Activated CD4-positive, alpha-beta T cell treated with anti-CD3 and anti-CD28 coated beads for 1 hour (primary cell): ENCODE data around the gene TMEM218.
"Not testable (repeated sequence)": the region's sequence is repeated elsewhere in the genome, so short reads cannot be mapped to it uniquely, and the experiment has no call there.

ENCODE experiments used
- DNase-seq: peaks from one replicate; pipeline ENCODE4 v3.0.0-alpha.2; 2020

TMEM218 gene

GRCh38 chr11:125074511-125075241 is 36.8 kb downstream of the TMEM218 start:
- DNase-seq, result no peak

DNA sequence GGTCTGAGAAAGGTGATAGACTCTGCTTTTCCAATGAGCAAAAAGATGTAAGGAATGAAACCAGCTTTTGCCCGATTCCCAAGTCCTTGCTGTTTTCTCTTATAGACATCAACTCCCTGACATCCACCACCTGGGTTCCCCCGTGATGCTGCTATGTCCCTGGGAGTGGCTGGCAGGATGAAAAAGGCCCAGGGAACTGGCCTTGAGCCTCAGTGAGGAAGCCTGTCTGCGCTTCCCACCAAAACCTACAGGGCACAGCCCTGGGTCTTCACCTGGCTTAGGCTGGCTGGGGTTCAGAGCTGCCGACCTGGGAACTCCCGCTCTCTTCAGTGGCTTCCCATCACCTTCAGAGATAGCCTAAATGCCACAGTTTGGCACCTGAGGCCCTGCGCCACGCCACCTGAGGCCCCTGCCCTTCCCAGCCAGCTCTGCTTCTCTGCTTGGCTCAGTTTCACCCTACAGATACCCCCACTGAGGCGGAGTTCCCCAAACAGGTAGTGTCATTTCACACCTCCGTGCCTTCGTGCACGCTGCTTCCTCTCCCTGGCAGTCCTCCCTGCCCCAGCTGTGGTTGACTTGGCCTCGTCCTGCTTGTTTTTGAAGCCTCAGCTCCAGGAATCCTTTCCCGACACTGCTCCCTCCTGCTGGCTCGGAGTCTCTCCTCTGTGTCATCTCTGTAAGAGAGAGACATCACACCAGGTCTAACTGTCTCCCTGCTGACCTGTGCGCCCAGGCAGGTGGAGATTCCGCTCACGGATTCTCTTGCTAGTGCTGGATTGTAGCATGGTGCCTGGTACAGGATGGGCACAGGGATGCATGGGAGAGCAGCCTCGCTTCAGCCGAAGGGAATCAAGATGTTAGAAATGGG is 37.6 kb downstream of the TMEM218 start:
- DNase-seq, result no peak

GRCh38 chr11:125072961-125073590 is 38.4 kb downstream of the TMEM218 start:
- DNase-seq, result no peak

DNA sequence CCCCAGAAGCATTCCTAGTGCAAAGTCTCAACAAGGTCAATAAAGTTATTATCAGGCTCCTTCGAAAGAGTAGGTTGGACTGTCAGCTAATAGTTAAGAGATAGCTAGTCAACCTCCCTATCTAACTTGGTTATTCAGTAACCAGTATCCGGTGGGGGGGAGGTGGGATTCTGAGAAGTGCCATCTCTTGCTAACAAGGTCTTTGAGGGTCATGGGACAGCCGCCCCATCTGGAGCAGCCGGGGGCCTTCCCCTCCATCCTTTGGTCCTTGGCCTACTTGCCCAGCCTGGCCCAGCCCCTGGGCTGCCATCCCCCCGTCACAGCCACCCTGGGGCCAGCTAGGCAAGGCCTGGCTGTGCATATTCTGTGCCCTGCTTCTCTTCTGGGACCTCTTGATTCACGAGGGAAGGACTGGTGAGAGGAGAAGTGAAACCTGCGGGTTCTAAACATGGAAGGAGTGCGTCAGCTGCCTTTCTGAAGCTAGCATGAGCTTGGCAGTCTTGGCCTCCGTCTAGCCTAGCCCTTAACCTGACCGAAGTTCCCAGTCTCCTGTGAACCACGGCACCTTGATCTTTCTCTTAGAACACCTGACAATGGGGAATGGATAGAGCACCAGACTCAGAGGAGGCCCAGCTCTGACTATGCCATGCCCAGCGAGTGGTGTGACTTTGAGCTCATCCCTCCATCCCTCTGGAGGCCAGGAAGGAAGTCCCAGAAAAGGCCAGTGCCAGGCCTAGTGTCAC is 39.0 kb downstream of the TMEM218 start:
- DNase-seq, result no peak

DNA sequence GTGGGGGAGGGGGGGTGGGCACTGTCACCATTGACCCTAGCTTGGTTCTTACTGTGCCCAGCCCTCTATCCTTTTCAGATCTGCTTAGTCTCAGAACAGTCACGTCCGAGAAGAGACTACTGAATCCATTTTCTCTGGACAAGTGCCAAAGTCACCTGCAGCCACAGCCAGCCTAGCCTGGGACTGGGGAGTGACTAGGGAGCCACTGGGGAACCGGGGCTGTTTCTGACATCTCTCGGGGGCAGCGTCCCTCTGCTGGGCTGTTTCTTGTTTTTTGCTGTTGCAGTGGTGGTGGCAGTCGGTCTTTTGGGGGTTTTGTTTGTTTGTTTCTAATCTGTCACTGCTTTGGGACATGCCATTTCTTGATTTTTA is 39.6 kb downstream of the TMEM218 start:
- no peak for DNase-seq

DNA sequence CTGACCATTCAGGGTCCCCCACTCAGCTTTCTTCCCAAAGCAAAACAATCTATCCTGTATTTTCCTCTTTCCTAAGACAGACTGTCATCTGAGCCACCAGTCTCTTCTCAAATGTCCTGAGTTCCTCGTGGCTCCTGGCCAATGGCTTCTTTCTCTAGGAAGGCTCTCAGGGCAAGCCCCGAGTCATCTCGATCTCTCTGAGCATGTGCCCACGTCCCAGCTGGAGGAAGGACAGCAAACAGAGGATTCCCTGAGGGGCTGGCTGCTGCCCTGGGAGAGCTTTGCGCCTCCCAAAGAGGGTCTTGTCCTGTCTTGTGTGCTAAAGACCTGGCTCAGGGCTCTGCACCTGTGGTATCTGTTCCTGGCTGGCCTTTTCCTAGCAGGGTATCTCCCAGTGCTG is 40.0 kb downstream of the TMEM218 start:
- no peak for DNase-seq

DNA sequence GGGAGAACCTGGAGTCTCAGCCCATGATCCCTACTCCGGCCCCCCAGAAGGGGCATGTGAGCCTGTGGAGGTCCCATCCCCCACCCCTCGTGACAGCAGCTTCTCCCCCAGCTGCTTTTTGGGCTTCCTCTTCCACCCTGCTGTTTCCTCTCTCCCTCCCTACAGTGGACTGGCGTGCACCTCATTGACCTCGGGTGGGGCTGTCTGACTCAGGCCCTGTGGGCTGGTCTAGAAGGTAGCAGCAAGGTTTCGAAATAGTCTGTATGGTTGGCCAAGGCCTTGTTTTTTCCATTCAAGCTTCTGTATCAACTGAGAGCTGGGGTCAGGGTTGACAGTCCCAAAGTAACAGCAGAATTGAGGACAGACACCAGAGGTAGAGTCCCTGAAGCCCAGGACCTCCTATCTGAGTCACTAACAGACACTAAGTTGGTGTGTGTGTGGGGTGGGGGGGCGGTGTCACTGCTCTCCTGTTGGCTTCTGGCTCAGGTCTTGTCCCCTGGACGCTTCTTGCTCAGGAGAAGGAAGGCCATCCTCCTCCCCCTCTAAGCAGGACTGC is 40.6 kb downstream of the TMEM218 start:
- DNase-seq, result no peak

DNA sequence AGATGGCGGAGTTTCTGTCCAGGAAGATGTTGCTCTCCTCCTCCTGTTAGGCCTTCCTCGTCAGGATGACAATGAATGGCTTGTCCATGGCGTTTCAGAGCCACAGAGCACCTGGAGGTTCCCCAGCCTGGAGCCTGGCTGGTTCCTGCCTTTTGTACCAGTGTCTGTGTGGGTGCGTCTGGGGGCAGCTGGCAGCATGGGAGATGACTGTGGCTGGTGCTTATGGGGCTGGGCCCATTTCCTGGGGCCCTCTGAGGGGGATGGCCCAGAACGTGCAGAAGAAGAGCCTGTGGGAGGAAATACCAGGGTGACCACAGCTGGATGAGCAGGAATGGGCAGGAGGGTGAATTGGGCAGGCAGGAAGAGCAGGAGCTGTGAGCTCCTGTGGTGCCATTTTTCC is 41.6 kb downstream of the TMEM218 start:
- no peak for DNase-seq

GRCh38 chr11:125069008-125069407 is 42.4 kb downstream of the TMEM218 start:
- DNase-seq, result no peak

- DNase-seq, result no peak
Measured at GRCh38 chr11:125068368-125068767, 43.1 kb downstream of the TMEM218 start.

- no peak for DNase-seq
Measured at GRCh38 chr11:125064070-125064469, 47.4 kb downstream of the TMEM218 start.

DNA sequence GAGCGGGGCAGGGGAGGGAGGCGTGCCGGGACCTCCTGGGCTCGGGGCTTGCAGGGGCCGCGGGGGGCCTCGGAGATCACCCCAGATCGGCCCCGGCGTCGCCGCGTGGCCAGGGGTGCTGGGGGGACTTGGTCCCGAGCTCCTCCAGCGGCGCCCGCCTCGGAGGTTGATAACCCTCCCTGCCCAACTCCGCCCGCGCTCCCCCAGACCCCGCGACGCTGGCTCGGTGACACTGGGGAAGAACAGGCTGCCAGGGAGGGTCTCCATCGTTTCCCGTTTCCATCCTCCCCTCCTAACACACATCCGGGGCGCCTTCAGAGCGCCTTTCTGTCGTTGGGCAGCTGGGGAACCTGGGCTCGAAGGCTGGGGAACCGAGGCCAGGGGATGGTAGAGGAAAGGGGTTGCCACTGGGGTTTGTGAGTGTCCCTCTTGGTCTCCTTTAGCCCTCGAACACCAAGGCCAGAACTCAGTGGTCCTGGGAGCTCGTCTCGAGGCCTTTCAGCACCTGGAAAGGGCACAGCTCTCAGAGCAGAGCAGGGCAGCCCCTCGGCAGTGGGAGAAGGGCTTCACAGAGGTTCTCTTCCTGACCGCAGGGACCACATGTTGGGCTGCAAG is 47.9 kb downstream of the TMEM218 start:
- no peak for DNase-seq

- no peak for DNase-seq
Measured at GRCh38 chr11:125062931-125063428, 48.4 kb downstream of the TMEM218 start, which contains the start of gene SLC37A2. Gene SLC37A2 (plus strand): TSS chr11:125063305. CDS start chr11:125063368, 63 bp downstream.

- DNase-seq, result no peak
Measured at GRCh38 chr11:125062218-125062930, 49.1 kb downstream of the TMEM218 start.

- no peak for DNase-seq
Measured at GRCh38 chr11:125061281-125061680, 50.1 kb downstream of the TMEM218 start.

DNA sequence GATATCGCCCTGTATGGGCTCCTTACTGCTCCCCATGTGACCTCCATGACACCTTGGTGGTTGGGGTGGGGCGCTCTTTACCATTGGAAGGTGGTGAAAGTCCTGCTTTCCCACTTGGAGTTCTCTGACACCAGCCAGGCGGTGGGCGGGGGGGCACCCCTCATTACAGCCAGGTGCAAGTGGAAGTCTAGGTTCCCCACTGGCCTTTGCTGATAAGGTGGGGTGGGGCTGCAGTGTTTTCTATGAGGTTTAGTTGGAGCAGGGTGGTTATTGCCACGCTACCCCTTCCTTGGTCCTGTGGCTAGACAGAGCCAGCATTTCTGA is 53.8 kb downstream of the TMEM218 start:
- no peak for DNase-seq

DNA sequence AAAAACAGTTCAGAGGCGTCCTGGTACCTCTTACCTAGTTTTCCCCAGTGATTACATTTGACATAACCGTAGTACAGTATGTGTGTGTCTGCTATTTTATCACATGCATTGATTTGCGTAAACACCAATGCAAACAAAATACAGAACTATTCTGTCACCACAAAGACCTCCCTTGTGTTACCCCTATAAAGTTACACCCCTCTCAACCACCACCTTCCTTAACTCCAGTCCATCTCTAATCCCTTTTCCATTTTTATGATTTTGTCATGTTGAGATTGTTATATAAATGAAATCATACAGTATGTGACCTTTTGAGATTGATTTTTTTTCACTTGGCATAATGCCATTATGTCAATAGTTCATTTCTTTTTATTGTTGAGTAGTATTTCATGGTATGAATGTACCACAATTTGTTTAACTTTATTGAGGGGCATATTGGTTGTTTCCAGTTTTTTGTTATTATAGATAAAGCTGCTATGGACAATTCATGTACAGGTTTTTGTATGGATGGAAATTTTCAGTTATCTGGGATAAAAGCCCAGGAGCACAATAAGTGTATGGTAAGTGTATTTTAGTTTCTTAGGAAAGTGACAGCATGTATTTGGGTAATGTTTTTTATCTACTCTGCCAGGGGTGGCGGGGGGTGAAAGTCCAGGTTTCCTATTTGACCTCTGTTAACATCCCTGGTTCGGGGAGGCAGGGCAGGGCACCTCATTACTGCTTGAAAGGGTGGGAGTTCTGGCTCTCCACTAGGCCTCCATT is 54.3 kb downstream of the TMEM218 start:
- DNase-seq, result no peak

GRCh38 chr11:125056111-125056510 is 55.3 kb downstream of the TMEM218 start:
- DNase-seq, result not testable (repeated sequence)

DNA sequence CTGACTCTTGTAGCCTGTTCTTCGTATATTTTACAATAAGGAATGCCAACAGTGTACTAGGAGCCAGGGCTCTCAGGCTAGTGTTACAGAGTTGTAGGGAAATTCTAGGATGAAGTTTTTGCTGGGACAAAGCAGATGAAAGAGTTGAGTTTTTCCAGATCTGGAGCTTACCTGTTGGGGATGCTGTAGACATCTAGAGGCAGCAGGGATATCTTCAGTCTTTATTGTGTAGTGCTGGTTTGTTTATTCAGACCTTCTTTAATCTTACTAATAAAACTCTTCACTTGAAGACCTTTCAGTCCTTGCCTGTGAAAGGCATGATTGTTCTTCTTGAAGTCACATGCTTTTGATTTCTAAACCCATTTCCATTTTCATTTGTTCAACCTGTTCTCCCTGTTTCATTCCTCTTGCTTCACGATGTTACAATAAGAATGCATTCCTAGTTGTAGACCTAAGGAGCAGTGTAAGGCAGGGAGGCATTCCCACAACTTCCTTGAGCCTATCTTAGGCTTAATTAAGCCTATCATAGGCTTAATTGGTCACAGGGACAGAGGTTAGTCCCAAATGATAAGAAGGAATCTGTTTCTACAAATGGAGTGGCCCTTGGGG is 56.2 kb downstream of the TMEM218 start:
- no peak for DNase-seq

- DNase-seq, result no peak
Measured at GRCh38 chr11:125053167-125053566, 58.3 kb downstream of the TMEM218 start.
